GM23338 (cell line): ENCODE results near the gene PRM1. TPM values are rescaled to one million over a fixed set of nuclear protein-coding genes. Genes with fewer than 3 reads are reported as not detected.

Experiments
- ATAC-seq: fragments of 200-7000 bp; cut with Tn5 transposase; 3 replicates; pipeline ENCODE4 v1.9.1; 2020
- DNase-seq: peaks from one replicate; pipeline ENCODE4 v3.0.0-alpha.2; 2015; ENCODE audit warnings: low spot score
- H2AFZ ChIP-seq: fragments of 200-600 bp; sonication (generic); 2 replicates; pipeline ENCODE4 v1.8.0; 2016; ENCODE audit warnings: antibody characterized with exemption, mild to moderate bottlenecking, moderate library complexity
- H3F3A ChIP-seq: fragments of 200-600 bp; sonication (generic); replicated peaks from 2 replicates; pipeline ENCODE4 v1.8.0; 2017; ENCODE audit warnings: antibody characterized with exemption, mixed run types, low read depth
- H3K27ac ChIP-seq: fragments of 200-600 bp; sonication (generic); 2 replicates; pipeline ENCODE4 v1.6.1; 2016; ENCODE audit warnings: low read depth
- H3K27me3 ChIP-seq: fragments of 200-600 bp; sonication (generic); 2 replicates; pipeline ENCODE4 v1.8.0; 2016; ENCODE audit warnings: mild to moderate bottlenecking, mixed run types, moderate library complexity; ENCODE audit not compliant: insufficient read depth
- H3K36me3 ChIP-seq: fragments of 200-600 bp; sonication (generic); 2 replicates; pipeline ENCODE4 v1.8.0; 2016; ENCODE audit warnings: mild to moderate bottlenecking; ENCODE audit not compliant: insufficient read depth
- H3K4me1 ChIP-seq: fragments of 200-600 bp; sonication (generic); 2 replicates; pipeline ENCODE4 v1.8.0; 2016; ENCODE audit warnings: mild to moderate bottlenecking, moderate library complexity; ENCODE audit not compliant: insufficient read depth
- H3K4me2 ChIP-seq: fragments of 200-600 bp; sonication (generic); 2 replicates; pipeline ENCODE4 v1.7.1; 2017; ENCODE audit warnings: mixed run types
- H3K4me3 ChIP-seq: fragments of 200-600 bp; sonication (generic); 2 replicates; pipeline ENCODE4 v1.6.1; 2016; ENCODE audit warnings: mixed run types
- H3K79me2 ChIP-seq: fragments of 200-600 bp; sonication (generic); replicated peaks from 2 replicates; pipeline ENCODE4 v1.8.0; 2017; ENCODE audit warnings: mild to moderate bottlenecking; ENCODE audit not compliant: insufficient read depth
- H3K9me2 ChIP-seq: fragments of 200-600 bp; sonication (generic); 2 replicates; pipeline ENCODE4 v1.8.0; 2017; ENCODE audit not compliant: insufficient read depth
- H4K20me1 ChIP-seq: fragments of 200-600 bp; sonication (generic); replicated peaks from 2 replicates; pipeline ENCODE4 v1.8.0; 2017; ENCODE audit warnings: mild to moderate bottlenecking; ENCODE audit not compliant: insufficient read depth
- H3K27ac Mint-ChIP-seq: 2 replicates; pipeline ENCODE4 v1.8.0; 2020; ENCODE audit warnings: inconsistent platforms, mild to moderate bottlenecking, moderate library complexity, mixed read lengths
- H3K27me3 Mint-ChIP-seq: 3 replicates; pipeline ENCODE4 v1.8.0; 2022; ENCODE audit warnings: low read depth, mild to moderate bottlenecking, moderate library complexity, mixed read lengths, inconsistent platforms; ENCODE audit not compliant: insufficient read depth, poor library complexity
- H3K36me3 Mint-ChIP-seq: 3 replicates; pipeline ENCODE4 v1.8.0; 2021; ENCODE audit warnings: low read depth, mild to moderate bottlenecking, inconsistent platforms, moderate library complexity, mixed read lengths
- H3K4me1 Mint-ChIP-seq: 3 replicates; pipeline ENCODE4 v1.8.0; 2020; ENCODE audit warnings: mild to moderate bottlenecking, inconsistent platforms, mixed read lengths
- H3K4me3 Mint-ChIP-seq: 3 replicates; pipeline ENCODE4 v1.8.0; 2021; ENCODE audit warnings: moderate library complexity, mild to moderate bottlenecking, inconsistent platforms, mixed read lengths
- H3K9me3 Mint-ChIP-seq: 3 replicates; pipeline ENCODE4 v1.8.0; 2020; ENCODE audit warnings: moderate library complexity, mild to moderate bottlenecking, inconsistent platforms, mixed read lengths
- CREB1 ChIP-seq: fragments of 250-450 bp; sonication (Bioruptor Pico); IDR thresholded peaks from 2 replicates; pipeline ENCODE4 v1.5.0; 2020; ENCODE audit warnings: low read depth, mild to moderate bottlenecking, moderate library complexity
- EZH2 ChIP-seq: fragments of 200-600 bp; sonication (generic); IDR thresholded peaks from one replicate; pipeline ENCODE4 v1.8.0; 2017; ENCODE audit warnings: antibody characterized with exemption, mild to moderate bottlenecking, low read depth; ENCODE audit not compliant: unreplicated experiment
- POLR2AphosphoS5 ChIP-seq: IDR thresholded peaks from 2 replicates; pipeline ENCODE4 v1.6.1; 2016; ENCODE audit warnings: antibody characterized with exemption, low read depth
- STAT1 ChIP-seq: IDR thresholded peaks from one replicate; pipeline ENCODE4 v1.6.1; 2016; ENCODE audit warnings: antibody characterized with exemption; ENCODE audit not compliant: unreplicated experiment
- ZNF114 ChIP-seq: fragments of 250-450 bp; sonication (Bioruptor Pico); IDR thresholded peaks from 2 replicates; pipeline ENCODE4 v1.5.0; 2020; ENCODE audit warnings: mild to moderate bottlenecking, moderate library complexity
- ZNF331 ChIP-seq: fragments of 250-450 bp; sonication (Bioruptor Pico); IDR thresholded peaks from 2 replicates; pipeline ENCODE4 v1.5.0; 2020; ENCODE audit warnings: low read depth, mild to moderate bottlenecking, moderate library complexity
- polyA plus RNA-seq: library from polyadenylated mRNA; unstranded; fragments of >200 nt; fragmentation: Nextera tagmentation; extraction: Ambion mirVana; gene quantifications from 2 replicates; pipeline ENCODE4 v1.2.1, GENCODE V29; 2016
- total RNA-seq: library from RNA; depleted of rRNA; stranded (reverse); fragments of >200 nt; shearing (Covaris generic); gene quantifications from 2 replicates; pipeline ENCODE4 v1.2.3, GENCODE V29; 2014
- TF ChIP-seq, protein P1 (sequence below), 2 experiments: fragments of 200-600 bp in 1 of 2; sonication (generic) in 1 of 2; conservative IDR thresholded peaks; 2 replicates each; pipeline versions ENCODE4 v1.5.1 to v1.6.1; 2016 to 2017; ENCODE audit warnings: antibody characterized with exemption in 2 of 2, low read depth in 2 of 2, mild to moderate bottlenecking in 2 of 2, moderate library complexity in 1 of 2
- TF ChIP-seq, protein P2 (sequence below): IDR thresholded peaks from 2 replicates; pipeline ENCODE4 v1.6.1; 2016; ENCODE audit warnings: antibody characterized with exemption

Gene PRM1
- total and polyA plus RNA-seq, 2 experiments from 2014 or later: 1.2 TPM; not detected in 1

DNA sequence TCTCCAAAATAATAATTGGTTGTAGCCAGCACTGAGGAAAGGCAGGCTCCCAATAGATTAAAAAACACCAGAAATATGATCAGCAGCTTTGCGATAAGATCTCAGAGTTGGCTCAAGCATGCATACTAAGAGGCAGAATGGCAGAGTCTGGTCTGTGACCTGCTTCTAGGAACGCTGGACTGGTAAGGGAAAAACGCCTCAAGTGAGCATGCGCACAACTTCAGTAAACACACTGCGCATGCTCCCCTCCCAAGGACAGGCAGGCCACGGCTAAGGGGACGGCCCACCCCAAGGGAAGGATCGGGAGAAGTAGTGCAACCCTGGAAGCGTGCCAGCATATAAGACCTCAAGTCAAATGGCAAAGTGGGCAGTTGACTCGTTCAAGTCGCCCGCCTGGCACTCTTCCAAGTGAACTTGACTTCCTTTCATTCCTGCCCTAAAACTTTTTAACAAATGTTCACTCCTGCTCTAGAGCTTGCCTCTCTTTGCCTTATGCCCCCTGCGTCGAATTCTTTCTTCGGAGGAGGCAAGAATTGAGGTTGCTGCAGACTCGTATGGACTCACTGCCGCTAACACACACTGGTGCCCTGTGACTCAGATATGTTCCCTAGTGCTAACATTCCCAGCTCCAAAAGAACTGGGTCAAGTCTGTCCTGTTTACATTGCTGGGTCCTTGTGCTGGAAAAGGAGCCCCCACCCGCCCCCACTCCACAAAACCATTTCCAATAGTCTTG, 22.4 kb upstream of the PRM1 start (continued):
- TF ChIP-seq, protein P1, sequence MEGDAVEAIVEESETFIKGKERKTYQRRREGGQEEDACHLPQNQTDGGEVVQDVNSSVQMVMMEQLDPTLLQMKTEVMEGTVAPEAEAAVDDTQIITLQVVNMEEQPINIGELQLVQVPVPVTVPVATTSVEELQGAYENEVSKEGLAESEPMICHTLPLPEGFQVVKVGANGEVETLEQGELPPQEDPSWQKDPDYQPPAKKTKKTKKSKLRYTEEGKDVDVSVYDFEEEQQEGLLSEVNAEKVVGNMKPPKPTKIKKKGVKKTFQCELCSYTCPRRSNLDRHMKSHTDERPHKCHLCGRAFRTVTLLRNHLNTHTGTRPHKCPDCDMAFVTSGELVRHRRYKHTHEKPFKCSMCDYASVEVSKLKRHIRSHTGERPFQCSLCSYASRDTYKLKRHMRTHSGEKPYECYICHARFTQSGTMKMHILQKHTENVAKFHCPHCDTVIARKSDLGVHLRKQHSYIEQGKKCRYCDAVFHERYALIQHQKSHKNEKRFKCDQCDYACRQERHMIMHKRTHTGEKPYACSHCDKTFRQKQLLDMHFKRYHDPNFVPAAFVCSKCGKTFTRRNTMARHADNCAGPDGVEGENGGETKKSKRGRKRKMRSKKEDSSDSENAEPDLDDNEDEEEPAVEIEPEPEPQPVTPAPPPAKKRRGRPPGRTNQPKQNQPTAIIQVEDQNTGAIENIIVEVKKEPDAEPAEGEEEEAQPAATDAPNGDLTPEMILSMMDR (conservative IDR thresholded peaks at IDR 0.05; ENCODE audit: low read depth in 2 of 2): no peak
- TF ChIP-seq EZH2 (no peak), ZNF114 (CRISPR knock-in tag) (no peak), STAT1 (no peak)
- TF ChIP-seq, protein P2, sequence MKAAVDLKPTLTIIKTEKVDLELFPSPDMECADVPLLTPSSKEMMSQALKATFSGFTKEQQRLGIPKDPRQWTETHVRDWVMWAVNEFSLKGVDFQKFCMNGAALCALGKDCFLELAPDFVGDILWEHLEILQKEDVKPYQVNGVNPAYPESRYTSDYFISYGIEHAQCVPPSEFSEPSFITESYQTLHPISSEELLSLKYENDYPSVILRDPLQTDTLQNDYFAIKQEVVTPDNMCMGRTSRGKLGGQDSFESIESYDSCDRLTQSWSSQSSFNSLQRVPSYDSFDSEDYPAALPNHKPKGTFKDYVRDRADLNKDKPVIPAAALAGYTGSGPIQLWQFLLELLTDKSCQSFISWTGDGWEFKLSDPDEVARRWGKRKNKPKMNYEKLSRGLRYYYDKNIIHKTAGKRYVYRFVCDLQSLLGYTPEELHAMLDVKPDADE: no peak

DNA sequence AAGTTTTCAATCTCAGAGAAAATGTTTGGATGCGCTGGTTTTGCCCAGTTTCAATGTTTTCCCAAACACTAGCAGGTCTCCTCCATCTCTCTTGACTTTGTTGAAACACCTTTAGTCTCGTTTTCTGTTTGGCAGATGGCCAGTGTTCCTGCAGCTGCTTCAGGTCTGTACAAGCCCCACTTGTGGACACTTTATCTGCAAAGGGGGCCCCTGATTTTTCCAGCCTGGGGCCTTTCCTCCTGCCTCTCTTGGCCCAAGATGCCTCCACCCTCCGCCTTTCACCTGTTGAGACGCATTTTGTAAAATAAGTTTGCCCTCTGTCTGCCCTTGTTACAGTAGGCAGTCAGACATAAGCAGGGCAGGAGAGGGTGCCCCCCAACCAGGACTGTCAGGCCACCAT, 21.8 kb upstream of the PRM1 start:
- no peaks in the 10 kb centered on the region for H3K9me2 ChIP-seq
- H3K4me1 ChIP-seq: peaks cover 9% of the 10 kb centered on the region; the same call in 1 of the 2 replicates
- Mint-ChIP-seq H3K27ac (no peak overlapping the region), H3K4me3 (no peak overlapping the region), H3K36me3 (no peaks in the 10 kb centered on the region; the same call in 2 of the 3 replicates), H3K27me3 (no peaks in the 10 kb centered on the region), H3K4me1 (peaks cover under 1% of the 10 kb centered on the region; the same call in 2 of the 3 replicates), H3K9me3 (0 out of 3 replicates have a peak, but pooled peaks cover 2% of the 10 kb centered on the region)
- no peaks in the 10 kb centered on the region for H4K20me1 ChIP-seq
- DNase-seq: no peak
- no peak for ATAC-seq
- no peak for TF ChIP-seq ZNF331 (CRISPR knock-in tag)
- no peak overlapping the region for H3K4me3 ChIP-seq
- H3K27me3 ChIP-seq: no peaks in the 10 kb centered on the region
- H3F3A ChIP-seq: 0 out of 2 replicates have a peak, but pooled peaks cover 2% of the 10 kb centered on the region
- no peaks in the 10 kb centered on the region for H3K79me2 ChIP-seq
- no peaks in the 10 kb centered on the region for H3K36me3 ChIP-seq
- H2AFZ ChIP-seq: peak overlapping the region; percentile 72
- no peak overlapping the region for H3K4me2 ChIP-seq
- no peak overlapping the region; the same call in 1 of the 2 replicates for H3K27ac ChIP-seq

DNA sequence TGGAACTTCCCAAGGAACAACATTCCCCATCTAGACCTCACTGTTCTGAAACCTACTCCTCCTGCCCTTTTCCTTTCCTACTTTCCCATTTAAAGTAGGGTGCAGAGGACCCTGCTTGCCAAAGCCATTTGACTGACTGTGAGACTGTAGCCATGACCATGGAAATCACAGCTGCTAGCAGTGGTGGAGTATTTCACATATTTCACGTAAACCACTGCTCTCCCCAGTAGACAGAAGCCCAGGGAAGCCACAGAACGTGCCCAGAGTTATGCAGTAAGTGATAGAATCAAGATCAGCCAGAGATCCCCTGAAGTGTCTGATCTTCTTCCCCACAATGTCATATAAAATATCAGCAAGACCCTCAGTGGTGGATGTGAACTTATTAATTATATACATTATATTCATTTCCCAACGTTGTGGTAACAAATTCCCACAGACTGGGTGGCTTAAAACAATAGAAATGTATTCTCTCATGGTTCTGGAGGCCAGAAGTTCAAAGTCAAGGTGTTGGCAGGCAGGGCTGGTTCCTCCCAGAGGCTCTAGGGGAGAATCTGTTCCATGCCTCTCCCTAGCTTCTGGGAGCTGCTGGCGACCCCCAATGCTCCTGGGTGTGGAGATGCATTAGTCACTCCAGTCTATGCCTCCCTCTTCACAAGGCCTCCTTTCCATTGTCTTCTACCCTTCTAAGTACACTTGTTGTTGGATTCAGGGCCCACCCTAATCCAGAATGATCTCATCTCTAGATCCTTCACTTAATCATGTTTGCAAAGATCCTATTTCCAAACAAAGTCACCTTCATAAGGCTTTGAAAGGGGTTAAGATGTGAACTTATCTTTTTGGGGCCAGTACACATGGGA, 20.7 kb upstream of the PRM1 start:
- no peaks in the 10 kb centered on the region for H3K27me3 Mint-ChIP-seq
- Histone ChIP-seq H3K9me2 (no peaks in the 10 kb centered on the region), H3K27me3 (no peaks in the 10 kb centered on the region), H3K27ac (no peak overlapping the region), H3K4me3 (no peak overlapping the region), H2AFZ (peak overlapping the region; percentile 69; the same call in 1 of the 2 replicates), H3K79me2 (no peaks in the 10 kb centered on the region), H4K20me1 (no peaks in the 10 kb centered on the region), H3F3A (peaks cover 7% of the 10 kb centered on the region; the same call in 1 of the 2 replicates), H3K4me2 (no peak overlapping the region), H3K36me3 (no peaks in the 10 kb centered on the region), H3K4me1 (peaks cover 20% of the 10 kb centered on the region)
- H3K27ac Mint-ChIP-seq: no peak overlapping the region
- ATAC-seq (no peak), DNase-seq (no peak)
- no peak overlapping the region for H3K4me3 Mint-ChIP-seq
- 0 out of 3 replicates have a peak, but pooled peaks cover 2% of the 10 kb centered on the region for H3K9me3 Mint-ChIP-seq
- H3K4me1 Mint-ChIP-seq: peaks cover 8% of the 10 kb centered on the region
- no peaks in the 10 kb centered on the region; the same call in 2 of the 3 replicates for H3K36me3 Mint-ChIP-seq
- no peak for TF ChIP-seq EZH2
- TF ChIP-seq, protein P1 (conservative IDR thresholded peaks at IDR 0.05; ENCODE audit: low read depth in 2 of 2): no peak
- TF ChIP-seq ZNF114 (CRISPR knock-in tag): no peak
- TF ChIP-seq ZNF331 (CRISPR knock-in tag): no peak
- TF ChIP-seq CREB1 (CRISPR knock-in tag): no peak
- no peak for TF ChIP-seq POLR2AphosphoS5
